Body of pancreas (tissue), 4 donors: Measurements from ENCODE around the gene ALPI.

Experiments used
- CTCF ChIP-seq, 7 experiments: fragments of 450-650 bp in 4 of 7; fragments of 200-600 bp in 3 of 7; sonication (generic) in 3 of 7; IDR thresholded peaks; one replicate each; pipeline ENCODE4 v1.5.1; 2016 to 2019; ENCODE audit warnings: antibody characterized with exemption in 7 of 7
- POLR2A ChIP-seq, 3 donors: fragments of 450-650 bp; IDR thresholded peaks; one replicate each; pipeline ENCODE4 v1.6.1; 2016; ENCODE audit warnings: antibody characterized with exemption in 3 of 3, mild to moderate bottlenecking in 2 of 3

GRCh38 chr2:232449964-232450363 lies 6.0 kb upstream of the ALPI start:
- TF ChIP-seq CTCF (IDR thresholded peaks at IDR 0.05), result no peak
- TF ChIP-seq POLR2A (IDR thresholded peaks at IDR 0.05), result no peak
